ENCODE measurements around the gene GDF10.

GDF10 gene

GRCh38 chr10:47354165-47354564, 54.2 kb downstream of the GDF10 start:
- DNase-seq (ENCODE audit: low spot score) = no peak

DNA sequence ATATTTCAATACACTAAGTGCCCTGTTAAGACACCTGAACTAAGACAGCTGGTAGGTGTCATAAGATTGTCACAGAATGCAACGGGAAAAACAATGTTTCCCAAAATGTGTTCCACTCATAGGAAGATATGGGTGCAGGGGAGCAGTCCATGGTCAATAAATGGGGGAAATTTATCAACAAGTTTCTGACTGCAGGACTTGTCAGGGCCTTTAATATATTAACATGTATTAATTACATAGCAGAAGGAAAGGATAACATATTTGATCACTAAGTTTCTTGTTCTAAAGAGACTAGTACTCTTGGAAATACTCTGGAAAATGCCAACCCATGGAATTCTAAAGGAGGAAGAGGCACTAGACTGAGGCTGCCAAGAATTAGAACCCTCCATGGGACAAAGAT, 54.9 kb downstream of the GDF10 start:
- no peak for DNase-seq (ENCODE audit: low spot score)

DNA sequence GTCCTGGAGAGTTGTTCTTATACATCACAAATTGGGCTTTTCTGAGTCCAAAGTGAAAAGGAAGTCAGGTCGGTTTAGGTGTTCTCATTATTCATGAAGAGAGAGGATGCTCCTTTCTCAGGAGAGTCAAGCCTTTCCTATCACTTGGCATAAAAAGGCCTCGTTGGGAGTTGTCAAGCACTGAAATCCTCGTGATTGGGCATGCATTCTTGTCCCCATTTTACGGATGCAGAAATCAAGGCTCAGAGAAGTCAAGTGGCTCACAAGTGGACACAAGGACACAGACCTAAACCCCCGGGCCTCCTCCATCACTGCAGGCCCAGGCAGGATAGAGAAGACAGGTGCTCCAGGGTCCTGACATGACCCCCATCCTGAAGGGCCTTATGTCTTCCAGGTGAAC, 56.7 kb downstream of the GDF10 start:
- no peak for DNase-seq (ENCODE audit: low spot score)

- no peak for DNase-seq (ENCODE audit: low spot score)
These were observed 57.2 kb downstream of the GDF10 start for GRCh38 chr10:47357131-47357582.

- no peak for DNase-seq (ENCODE audit: low spot score)
These were observed 57.9 kb downstream of the GDF10 start for GRCh38 chr10:47357911-47358310.

DNA sequence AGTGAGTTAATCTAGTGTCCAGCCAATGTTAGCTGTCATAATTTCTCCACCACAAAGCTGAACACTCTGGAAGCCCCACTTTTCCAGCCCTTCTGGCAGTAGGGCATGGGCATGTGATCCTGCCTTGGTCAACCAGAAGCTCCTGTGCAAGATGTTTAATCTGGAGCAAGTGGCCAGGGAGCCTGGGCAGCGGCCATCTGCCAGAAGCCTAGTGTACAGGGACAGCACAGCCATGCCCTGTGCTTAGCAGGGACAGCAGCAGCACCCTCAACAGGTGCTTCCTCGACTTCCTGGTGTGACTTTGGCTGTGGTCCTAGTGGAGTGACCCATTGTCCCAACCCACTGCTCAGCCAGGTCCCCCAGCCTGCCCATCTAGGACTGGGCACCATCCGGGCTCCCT, 58.5 kb downstream of the GDF10 start:
- no peak for DNase-seq (ENCODE audit: low spot score)

DNA sequence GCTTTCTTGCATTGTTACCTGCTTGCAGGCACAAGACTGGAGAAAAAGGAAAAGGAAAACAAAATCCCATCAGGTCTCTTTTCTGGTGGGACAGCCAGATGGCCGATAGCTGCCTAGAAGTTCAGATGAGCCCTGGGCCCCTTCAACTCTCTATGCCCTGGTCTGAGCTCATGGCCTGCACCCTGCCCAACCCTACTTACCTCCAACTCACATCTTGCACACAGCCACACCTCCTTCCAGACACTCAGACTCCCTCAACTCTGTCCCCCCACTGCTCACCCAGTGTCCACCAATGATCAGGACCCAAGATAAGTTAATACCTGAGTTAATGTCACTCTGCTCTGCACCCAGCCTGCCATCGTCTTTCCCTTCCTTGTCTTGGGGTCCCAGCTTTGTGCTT, 59.1 kb downstream of the GDF10 start:
- no peak for DNase-seq (ENCODE audit: low spot score)

DNA sequence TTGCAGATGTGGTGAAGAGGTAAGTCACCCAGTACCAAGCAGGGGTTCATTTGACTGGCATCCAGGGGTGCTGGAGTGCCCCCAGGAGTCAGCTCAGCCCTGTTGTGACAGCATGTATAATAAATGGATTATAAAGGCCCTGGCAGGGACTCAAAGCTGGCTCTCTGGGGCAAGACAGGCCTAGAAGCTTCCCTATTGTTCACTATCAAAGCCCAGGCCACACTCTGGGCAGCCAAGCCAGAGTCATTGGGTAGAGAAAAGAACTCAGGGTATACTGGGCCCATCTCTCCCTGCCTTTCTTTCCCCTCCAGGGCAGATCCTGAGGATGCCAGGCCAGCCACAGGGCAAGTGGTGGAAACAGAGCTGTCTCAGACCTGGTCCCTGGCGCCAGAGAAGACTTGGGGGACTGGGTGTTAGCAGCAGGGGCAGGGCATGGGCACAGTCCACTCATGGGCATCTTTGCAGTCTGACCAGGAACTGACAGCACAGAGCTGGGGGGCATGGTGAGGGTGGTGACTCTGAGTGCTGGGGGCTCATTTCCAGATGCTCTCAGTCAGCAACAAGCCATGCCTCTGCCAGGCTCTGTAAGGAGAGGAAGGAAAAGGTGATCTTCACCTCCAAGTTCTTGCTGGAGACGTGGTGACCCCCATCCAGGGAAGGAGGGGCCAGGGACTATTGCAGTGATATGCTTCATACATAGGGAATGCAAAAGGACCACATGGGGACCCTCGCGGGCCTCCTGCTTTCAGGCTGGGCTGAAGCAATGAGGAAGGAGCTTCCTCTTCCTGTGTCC, 59.8 kb downstream of the GDF10 start:
- no peak for DNase-seq (ENCODE audit: low spot score)

GRCh38 chr10:47360419-47361040, 60.5 kb downstream of the GDF10 start:
- DNase-seq (ENCODE audit: low spot score) = no peak

- DNase-seq (ENCODE audit: low spot score) = peak; percentile 16
These were observed 61.3 kb downstream of the GDF10 start for GRCh38 chr10:47361293-47361692.

DNA sequence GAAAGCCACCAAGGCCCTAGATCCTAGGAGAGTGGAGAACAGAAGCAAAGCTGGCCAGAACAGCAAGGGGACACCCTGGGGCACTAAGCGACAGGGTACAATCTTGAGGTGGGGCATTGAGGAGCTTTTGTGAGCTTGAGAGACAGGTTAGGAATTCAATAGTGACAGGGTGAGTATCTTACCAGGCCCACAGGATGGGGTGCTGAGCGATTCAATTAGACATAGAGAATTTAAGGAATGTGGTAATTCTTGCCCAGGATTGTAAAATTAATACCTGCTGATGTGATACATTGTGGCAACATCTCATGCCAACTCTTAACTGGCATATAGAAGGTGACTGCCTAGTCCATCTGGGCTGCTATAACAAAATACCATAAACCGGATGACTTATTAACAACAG, 62.2 kb downstream of the GDF10 start:
- DNase-seq (ENCODE audit: low spot score) = no peak

All from COLO829 (cell line).